CD4-positive, alpha-beta T cell (primary cell): ENCODE data around the gene CRCP. TPM values are rescaled to one million over a fixed set of nuclear protein-coding genes. Genes with fewer than 3 reads are reported as not detected.

ENCODE experiments used
- ATAC-seq: fragments of 200-7000 bp; cut with Tn5 transposase; one replicate; pipeline ENCODE4 v1.10.0; 2022; ENCODE audit warnings: mild to moderate bottlenecking; ENCODE audit not compliant: poor library complexity
- CTCF ChIA-PET: fragments of 350-600 bp; sonication (Branson Sonifier 250); formaldehyde crosslinking; loops from one replicate; lab custom pipeline; 2021; ENCODE audit warnings: antibody characterized with exemption, inconsistent platforms; lab: Charles Lee
- POLR2A ChIA-PET: fragments of 350-600 bp; sonication (Branson Sonifier 250); formaldehyde crosslinking; loops from one replicate; lab custom pipeline; 2021; ENCODE audit warnings: antibody characterized with exemption, inconsistent platforms; lab: Charles Lee
- DNase-seq, 14 experiments: peaks; one replicate each; pipeline ENCODE4 v3.0.0-alpha.2; 2013 to 2020; ENCODE audit warnings: mixed read lengths in 2 of 14
- H3K27ac ChIP-seq, 2 donors: one replicate each; pipeline versions ENCODE4 v1.5.1 to v1.7.0; 2013; ENCODE audit warnings: low read length in 2 of 2, low read depth in 1 of 2, mild to moderate bottlenecking in 1 of 2
- H3K27me3 ChIP-seq, 2 experiments: 1 replicate in 1 of 2; 2 replicates in 1 of 2; pipeline versions ENCODE4 v1.6.1 to v1.7.0; 2013; ENCODE audit warnings: low read length in 2 of 2, control low read depth in 1 of 2, mild to moderate bottlenecking in 1 of 2, moderate library complexity in 1 of 2; ENCODE audit not compliant: insufficient read depth in 2 of 2, control insufficient read depth in 1 of 2
- H3K36me3 ChIP-seq: one replicate; pipeline ENCODE4 v1.6.1; 2013; ENCODE audit warnings: low read length, control low read depth; ENCODE audit not compliant: insufficient read depth
- H3K4me1 ChIP-seq: one replicate; pipeline ENCODE4 v1.6.1; 2013; ENCODE audit warnings: low read length, control low read depth; ENCODE audit not compliant: insufficient read depth
- H3K4me3 ChIP-seq: one replicate; pipeline ENCODE4 v1.5.1; 2013; ENCODE audit warnings: mild to moderate bottlenecking, low read length, moderate library complexity
- H3K9me3 ChIP-seq, 2 experiments: 1 replicate in 1 of 2; 2 replicates in 1 of 2; pipeline versions ENCODE4 v1.6.1 to v1.7.0; 2013; ENCODE audit warnings: low read length in 2 of 2, mild to moderate bottlenecking in 2 of 2, control low read depth in 1 of 2, moderate library complexity in 1 of 2; ENCODE audit not compliant: control insufficient read depth in 1 of 2, insufficient read depth in 1 of 2
- H3K27ac Mint-ChIP-seq: one replicate; pipeline ENCODE4 v1.8.0; 2020; ENCODE audit warnings: mixed read lengths
- H3K27me3 Mint-ChIP-seq: one replicate; pipeline ENCODE4 v1.8.0; 2021; ENCODE audit warnings: mixed read lengths
- H3K36me3 Mint-ChIP-seq: one replicate; pipeline ENCODE4 v1.8.0; 2021; ENCODE audit warnings: low read depth, mixed read lengths
- H3K4me1 Mint-ChIP-seq: one replicate; pipeline ENCODE4 v1.8.0; 2021; ENCODE audit warnings: low read depth, mixed read lengths
- H3K4me3 Mint-ChIP-seq: one replicate; pipeline ENCODE4 v1.8.0; 2020; ENCODE audit warnings: mild to moderate bottlenecking, mixed read lengths
- H3K9me3 Mint-ChIP-seq: one replicate; pipeline ENCODE4 v1.8.0; 2020; ENCODE audit warnings: mixed read lengths
- intact Hi-C, 2 experiments: fragments of 100-400 bp; cut with DNase I in 1 of 2; cut with micrococcal nuclease in 1 of 2; formaldehyde crosslinking; loops; one replicate each; pipeline versions ENCODE4 v1.15.1 to v1.9.0; 2023 to 2025; cut with DNase I, micrococcal nuclease
- total RNA-seq, 174 experiments: library from RNA in 2 of 174; stranded (reverse) in 2 of 174; gene quantifications; one replicate each; pipeline ENCODE4 v1.2.3 and lab custom pipeline; 2021 to 2026
- TF ChIP-seq, protein P1 (sequence below): fragments of 200-600 bp; IDR thresholded peaks from one replicate; pipeline ENCODE4 v1.8.0; 2022; ENCODE audit warnings: antibody characterized with exemption, mild to moderate bottlenecking

Gene CRCP
- total RNA-seq, 2 experiments from 2014 or later = 29.2 to 29.4 TPM

DNA sequence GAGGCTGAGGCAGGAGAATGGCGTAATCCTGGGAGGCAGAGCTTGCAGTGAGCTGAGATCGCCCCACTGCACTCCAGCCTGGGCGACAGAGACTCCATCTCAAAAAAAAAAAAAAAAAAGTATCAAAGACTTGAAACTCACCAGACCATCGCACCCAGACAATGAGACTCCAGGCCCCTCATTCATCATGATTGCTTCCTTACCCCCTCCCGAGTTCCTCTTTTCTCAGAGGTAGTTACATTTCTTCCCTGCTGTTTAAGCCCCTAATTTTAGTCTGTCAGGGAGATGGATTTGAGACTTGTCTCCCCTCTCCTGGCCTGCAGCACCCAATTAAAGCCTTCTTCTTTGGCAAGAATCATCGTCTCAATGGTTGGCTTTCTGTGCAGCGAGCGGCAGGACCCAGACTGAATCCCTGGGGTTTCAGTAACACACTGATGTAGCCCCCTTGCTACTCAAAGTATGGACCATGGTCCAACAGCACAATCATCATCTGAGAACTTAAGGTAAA, 71.1 kb downstream of the CRCP start:
- POLR2A ChIA-PET = no interaction called here
- Mint-ChIP-seq H3K36me3 (no peaks in the 10 kb centered on the region), H3K4me3 (no peak overlapping the region), H3K27me3 (peaks cover 5% of the 10 kb centered on the region), H3K9me3 (no peaks in the 10 kb centered on the region), H3K27ac (no peak overlapping the region), H3K4me1 (no peaks in the 10 kb centered on the region)
- ATAC-seq = no peak
- Histone ChIP-seq H3K27me3 (no peaks in the 10 kb centered on the region), H3K27ac (no peak overlapping the region), H3K36me3 (no peaks in the 10 kb centered on the region), H3K9me3 (peaks cover 0 to 4% of the 10 kb centered on the region in 2 experiments), H3K4me1 (no peaks in the 10 kb centered on the region), H3K4me3 (no peak overlapping the region)
- CTCF ChIA-PET = no interaction called here
- no peak for DNase-seq
- TF ChIP-seq, protein P1, sequence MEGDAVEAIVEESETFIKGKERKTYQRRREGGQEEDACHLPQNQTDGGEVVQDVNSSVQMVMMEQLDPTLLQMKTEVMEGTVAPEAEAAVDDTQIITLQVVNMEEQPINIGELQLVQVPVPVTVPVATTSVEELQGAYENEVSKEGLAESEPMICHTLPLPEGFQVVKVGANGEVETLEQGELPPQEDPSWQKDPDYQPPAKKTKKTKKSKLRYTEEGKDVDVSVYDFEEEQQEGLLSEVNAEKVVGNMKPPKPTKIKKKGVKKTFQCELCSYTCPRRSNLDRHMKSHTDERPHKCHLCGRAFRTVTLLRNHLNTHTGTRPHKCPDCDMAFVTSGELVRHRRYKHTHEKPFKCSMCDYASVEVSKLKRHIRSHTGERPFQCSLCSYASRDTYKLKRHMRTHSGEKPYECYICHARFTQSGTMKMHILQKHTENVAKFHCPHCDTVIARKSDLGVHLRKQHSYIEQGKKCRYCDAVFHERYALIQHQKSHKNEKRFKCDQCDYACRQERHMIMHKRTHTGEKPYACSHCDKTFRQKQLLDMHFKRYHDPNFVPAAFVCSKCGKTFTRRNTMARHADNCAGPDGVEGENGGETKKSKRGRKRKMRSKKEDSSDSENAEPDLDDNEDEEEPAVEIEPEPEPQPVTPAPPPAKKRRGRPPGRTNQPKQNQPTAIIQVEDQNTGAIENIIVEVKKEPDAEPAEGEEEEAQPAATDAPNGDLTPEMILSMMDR = no peak
- intact Hi-C loops = no loop called here

DNA sequence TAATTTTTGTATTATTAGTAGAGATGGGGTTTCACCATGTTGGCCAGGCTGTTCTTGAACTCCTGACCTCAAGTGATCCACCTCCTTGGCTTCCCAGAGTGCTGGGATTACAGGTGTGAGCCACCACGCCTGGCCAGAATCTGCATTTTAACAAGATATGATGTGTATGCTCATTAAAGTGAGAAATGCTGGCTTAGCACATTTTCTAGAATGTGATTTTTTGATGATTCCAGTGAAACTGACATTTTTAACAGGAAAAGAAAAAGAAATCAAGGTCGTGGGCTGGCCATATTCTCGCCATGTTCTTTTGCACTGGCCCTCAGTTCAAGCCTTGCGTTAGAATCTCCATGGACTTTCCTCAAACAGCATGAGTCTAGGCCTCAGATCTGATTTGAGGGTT, 72.3 kb downstream of the CRCP start:
- Histone ChIP-seq H3K27me3 (no peaks in the 10 kb centered on the region), H3K36me3 (no peaks in the 10 kb centered on the region), H3K9me3 (peaks cover 0 to 4% of the 10 kb centered on the region in 2 experiments), H3K4me1 (no peaks in the 10 kb centered on the region), H3K4me3 (no peak overlapping the region), H3K27ac (no peak overlapping the region)
- Mint-ChIP-seq H3K4me1 (no peaks in the 10 kb centered on the region), H3K4me3 (no peak overlapping the region), H3K9me3 (no peaks in the 10 kb centered on the region), H3K27me3 (peaks cover 5% of the 10 kb centered on the region), H3K27ac (no peak overlapping the region), H3K36me3 (no peaks in the 10 kb centered on the region)
- no peak for DNase-seq
- ChIA-PET CTCF (no interaction called here), POLR2A (no interaction called here)
- intact Hi-C loops = no loop called here
- TF ChIP-seq, protein P1 = no peak
- ATAC-seq = no peak

DNA sequence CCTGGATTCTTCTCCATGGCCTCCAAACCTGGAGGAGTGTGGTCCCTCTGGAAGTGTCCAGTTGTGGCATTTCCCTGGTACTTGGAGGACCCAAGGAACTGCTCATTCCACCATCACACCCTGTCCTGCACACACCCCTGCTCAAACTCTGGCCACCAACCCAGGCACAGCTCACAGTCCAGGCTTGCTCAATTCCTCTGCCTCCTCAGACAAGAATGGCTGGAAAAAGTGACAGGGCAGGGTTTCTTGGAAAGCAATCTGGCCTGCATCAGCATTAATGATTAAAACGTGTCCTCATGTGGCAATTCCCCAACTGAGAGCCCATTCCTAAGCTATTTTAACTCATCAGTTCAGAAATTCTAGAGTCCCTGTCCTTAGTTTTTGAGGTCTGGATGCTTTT, 73.3 kb downstream of the CRCP start:
- Mint-ChIP-seq H3K4me3 (no peak overlapping the region), H3K4me1 (no peaks in the 10 kb centered on the region), H3K9me3 (no peaks in the 10 kb centered on the region), H3K36me3 (no peaks in the 10 kb centered on the region), H3K27ac (no peak overlapping the region), H3K27me3 (peaks cover 5% of the 10 kb centered on the region)
- POLR2A ChIA-PET = no interaction called here
- Histone ChIP-seq H3K36me3 (no peaks in the 10 kb centered on the region), H3K27me3 (no peaks in the 10 kb centered on the region), H3K27ac (no peak overlapping the region), H3K4me1 (no peaks in the 10 kb centered on the region), H3K9me3 (peaks cover 0 to 4% of the 10 kb centered on the region in 2 experiments), H3K4me3 (no peak overlapping the region)
- DNase-seq = no peak
- ATAC-seq = no peak
- TF ChIP-seq, protein P1 = no peak
- intact Hi-C loops = no loop called here
- CTCF ChIA-PET = no interaction called here
